ENCODE data around the gene TCEANC2.

DNA sequence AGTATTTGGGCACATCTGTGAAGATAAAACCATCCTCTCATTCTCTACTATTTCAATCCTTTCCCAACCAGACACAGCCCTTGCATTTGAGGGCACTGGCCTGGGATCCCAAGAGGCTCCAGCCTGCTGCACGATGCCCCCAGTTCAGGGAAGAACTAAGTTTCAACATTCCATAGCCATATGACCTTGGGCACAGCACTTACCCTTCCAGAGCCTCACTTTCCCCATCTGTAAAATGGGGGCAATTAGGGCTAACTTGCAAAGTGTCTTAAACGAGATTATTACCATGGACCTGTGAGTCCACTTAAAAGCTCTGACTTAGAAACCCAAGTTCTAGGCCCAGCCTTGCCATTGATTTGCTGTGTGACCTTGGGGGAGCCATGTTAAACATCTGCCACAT is 76.5 kb downstream of the TCEANC2 start:
- TF ChIP-seq CTCF (IDR thresholded peaks at IDR 0.05) (no peak), RXRA (IDR thresholded peaks at IDR 0.05; ENCODE audit: borderline replicate concordance, low read depth) (no peak), EZH2phosphoT487 (IDR thresholded peaks at IDR 0.05; ENCODE audit: borderline replicate concordance, low read depth) (no peak), EP300 (IDR thresholded peaks at IDR 0.05; ENCODE audit: borderline replicate concordance in 1 of 2, low read depth in 1 of 2, low read length in 1 of 2) (no peak), POLR2AphosphoS5 (IDR thresholded peaks at IDR 0.05; ENCODE audit: low read depth, low read length) (no peak), SIN3A (IDR thresholded peaks at IDR 0.05; ENCODE audit: borderline replicate concordance, low read depth, low read length) (no peak), TAF1 (IDR thresholded peaks at IDR 0.05; ENCODE audit: borderline replicate concordance, low read depth, low read length) (no peak), REST (IDR thresholded peaks at IDR 0.05; ENCODE audit: low read depth, low read length) (no peak), USF2 (IDR thresholded peaks at IDR 0.05; ENCODE audit: borderline replicate concordance, low read depth, low read length) (no peak)
- TF ChIP-seq, protein P1, sequence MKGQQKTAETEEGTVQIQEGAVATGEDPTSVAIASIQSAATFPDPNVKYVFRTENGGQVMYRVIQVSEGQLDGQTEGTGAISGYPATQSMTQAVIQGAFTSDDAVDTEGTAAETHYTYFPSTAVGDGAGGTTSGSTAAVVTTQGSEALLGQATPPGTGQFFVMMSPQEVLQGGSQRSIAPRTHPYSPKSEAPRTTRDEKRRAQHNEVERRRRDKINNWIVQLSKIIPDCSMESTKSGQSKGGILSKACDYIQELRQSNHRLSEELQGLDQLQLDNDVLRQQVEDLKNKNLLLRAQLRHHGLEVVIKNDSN (IDR thresholded peaks at IDR 0.05; ENCODE audit: borderline replicate concordance, low read depth): no peak

All from SK-N-SH (cell line).